K562 (cell line): ENCODE data around the gene ERCC2. TPM values are rescaled to one million over a fixed set of nuclear protein-coding genes. Genes with fewer than 3 reads are reported as not detected.

ENCODE experiments used
- BRCA1 ChIP-seq, 2 experiments: fragments of 450-650 bp in 1 of 2; sonication (generic) in 1 of 2; formaldehyde crosslinking in 1 of 2; IDR thresholded peaks; 2 replicates each; pipeline versions ENCODE4 v1.5.0 to v1.6.1; 2017 to 2020; ENCODE audit warnings: mild to moderate bottlenecking in 1 of 2, missing genetic modification reagents in 1 of 2
- CHD1 ChIP-seq: fragments of 200-600 bp; sonication (generic); IDR thresholded peaks from one replicate; pipeline ENCODE4 v1.6.1; 2012; ENCODE audit warnings: mild to moderate bottlenecking, moderate library complexity, low read length, inconsistent platforms
- EHMT2 ChIP-seq: fragments of 450-650 bp; IDR thresholded peaks from 2 replicates; pipeline ENCODE4 v1.6.1; 2018; ENCODE audit warnings: antibody characterized with exemption
- GTF2E2 ChIP-seq: fragments of 200-800 bp; sonication (Bioruptor generic); IDR thresholded peaks from 2 replicates; pipeline ENCODE4 v1.6.1; 2016; ENCODE audit warnings: missing genetic modification characterization, missing compliant biosample characterization
- IFI16 ChIP-seq: fragments of 250-450 bp; sonication (Bioruptor Pico); IDR thresholded peaks from 2 replicates; pipeline ENCODE4 v2.1.2; 2022; ENCODE audit warnings: mild to moderate bottlenecking, inconsistent platforms
- NR1H2 ChIP-seq: sonication (generic); formaldehyde crosslinking; IDR thresholded peaks from 2 replicates; pipeline ENCODE4 v1.4.0; 2020; ENCODE audit warnings: mild to moderate bottlenecking, missing genetic modification reagents
- PHB2 ChIP-seq: fragments of 450-650 bp; IDR thresholded peaks from 2 replicates; pipeline ENCODE4 v1.6.1; 2017; ENCODE audit warnings: low read depth
- PHF8 ChIP-seq: fragments of 200-600 bp; sonication (generic); IDR thresholded peaks from 2 replicates; pipeline ENCODE4 v1.6.1; 2012; ENCODE audit warnings: mixed run types, mild to moderate bottlenecking, inconsistent platforms, low read length, moderate library complexity, borderline replicate concordance
- PURB ChIP-seq: sonication (generic); formaldehyde crosslinking; IDR thresholded peaks from 2 replicates; pipeline ENCODE4 v1.9.0; 2021; ENCODE audit warnings: low read depth, mild to moderate bottlenecking, missing genetic modification reagents
- RNF2 ChIP-seq: sonication (generic); IDR thresholded peaks from 2 replicates; pipeline ENCODE4 v1.6.1; 2016
- SMC3 ChIP-seq: conservative IDR thresholded peaks from 2 replicates; pipeline ENCODE4 v1.6.1; 2011; ENCODE audit warnings: low read depth, low read length, improper control_type of control experiment; ENCODE audit not compliant: insufficient read depth
- ZC3H4 ChIP-seq: sonication (generic); formaldehyde crosslinking; IDR thresholded peaks from 2 replicates; pipeline ENCODE4 v1.9.0; 2021; ENCODE audit warnings: missing genetic modification reagents, borderline replicate concordance
- ZNF57 ChIP-seq: fragments of 450-650 bp; formaldehyde crosslinking; IDR thresholded peaks from 2 replicates; pipeline ENCODE4 v1.4.0; 2020; ENCODE audit warnings: mild to moderate bottlenecking, moderate library complexity
- ZNF766 ChIP-seq: fragments of 200-800 bp; sonication (Bioruptor generic); conservative IDR thresholded peaks from 2 replicates; pipeline ENCODE4 v1.6.1; 2016; ENCODE audit warnings: missing genetic modification characterization, missing compliant biosample characterization
- polyA plus RNA-seq, 8 experiments: library from polyadenylated mRNA; depleted of rRNA in 4 of 8; stranded (reverse) in 5 of 8; unstranded in 3 of 8; fragments of >200 nt; fragmentation: Nextera tagmentation in 2 of 8; fragmentation: Illumina TruSeq in 1 of 8; extraction: Ambion mirVana in 2 of 8; extraction: Trizol in 1 of 8; gene quantifications; 2 replicates each; pipeline versions ENCODE4 v1.2.1 to v1.2.3, GENCODE V29; 2011 to 2014; ENCODE audit warnings: inconsistent platforms in 1 of 8, missing spikeins in 1 of 8
- total RNA-seq, 7 experiments: library from RNA; depleted of rRNA in 6 of 7; stranded (reverse); fragments of >200 nt in 6 of 7; fragmentation: Illumina TruSeq in 2 of 7; extraction: Trizol in 2 of 7; gene quantifications; 2 replicates each; pipeline versions ENCODE4 v1.2.1 to v1.2.3, GENCODE V29; 2011 to 2021; ENCODE audit warnings: low replicate concordance in 1 of 7
- TF ChIP-seq, protein P1 (sequence below): sonication (generic); formaldehyde crosslinking; IDR thresholded peaks from 2 replicates; pipeline ENCODE4 v1.8.0; 2023; ENCODE audit warnings: missing genetic modification reagents, mild to moderate bottlenecking, borderline replicate concordance
- TF ChIP-seq, protein P2 (sequence below): fragments of 450-650 bp; formaldehyde crosslinking; IDR thresholded peaks from 2 replicates; pipeline ENCODE4 v1.4.0; 2020; ENCODE audit warnings: mild to moderate bottlenecking, mixed read lengths
- TF ChIP-seq, protein P3 (sequence below), 2 experiments: IDR thresholded peaks; 2 replicates each; pipeline ENCODE4 v1.6.1; 2012; ENCODE audit warnings: improper control_type of control experiment in 2 of 2, low read depth in 2 of 2, low read length in 2 of 2, borderline replicate concordance in 1 of 2
- TF ChIP-seq, protein P4 (sequence below): fragments of 250-450 bp; sonication (Bioruptor Pico); IDR thresholded peaks from 2 replicates; pipeline ENCODE4 v1.6.1; 2021; ENCODE audit warnings: mild to moderate bottlenecking

The ERCC2 gene
- total and polyA plus RNA-seq, 9 of the 15 experiments (the other 6 are each of a cell fraction or from before 2014, with no cell fraction given) = 2.2 to 55.9 (median 23.4) TPM

DNA sequence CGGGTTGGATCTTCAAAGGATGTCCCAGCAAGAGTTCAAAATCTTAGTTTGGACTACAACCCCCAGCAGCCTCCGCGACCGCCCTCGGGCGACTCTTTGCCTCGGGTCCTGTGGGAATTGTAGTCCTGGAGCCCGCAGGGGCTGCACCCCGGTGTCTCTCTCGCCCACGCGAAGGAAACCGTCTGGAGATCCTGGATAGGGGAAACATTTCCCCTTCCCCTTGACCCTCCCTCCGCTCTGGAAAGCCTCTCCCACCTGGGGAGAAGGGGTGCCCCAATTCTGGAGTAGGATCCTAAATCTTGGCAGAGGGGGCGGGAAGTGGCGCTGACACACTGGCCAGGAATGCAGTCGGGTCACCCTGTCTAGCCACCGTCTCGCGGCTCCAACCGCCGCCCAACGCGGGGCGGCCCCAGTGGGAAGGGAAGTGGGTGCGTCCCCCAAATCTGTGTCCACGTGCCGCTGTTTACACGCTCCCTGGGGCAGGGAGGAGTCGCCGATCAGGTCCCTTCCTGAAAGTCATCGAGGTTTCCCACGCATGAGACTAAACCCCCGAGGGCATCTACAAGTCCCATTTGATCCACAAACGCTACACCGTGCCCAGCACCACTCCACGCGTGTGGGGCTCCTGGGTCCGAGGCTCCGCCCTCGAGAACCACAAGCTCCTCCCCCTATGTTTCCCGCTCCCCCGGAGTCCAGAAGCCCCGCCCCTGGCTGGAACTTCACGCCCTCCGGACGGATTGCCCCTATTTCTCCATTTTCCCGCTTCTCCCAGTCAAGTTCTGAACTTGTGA, 35.3 kb upstream of the ERCC2 start (continued):
- TF ChIP-seq, protein P1, sequence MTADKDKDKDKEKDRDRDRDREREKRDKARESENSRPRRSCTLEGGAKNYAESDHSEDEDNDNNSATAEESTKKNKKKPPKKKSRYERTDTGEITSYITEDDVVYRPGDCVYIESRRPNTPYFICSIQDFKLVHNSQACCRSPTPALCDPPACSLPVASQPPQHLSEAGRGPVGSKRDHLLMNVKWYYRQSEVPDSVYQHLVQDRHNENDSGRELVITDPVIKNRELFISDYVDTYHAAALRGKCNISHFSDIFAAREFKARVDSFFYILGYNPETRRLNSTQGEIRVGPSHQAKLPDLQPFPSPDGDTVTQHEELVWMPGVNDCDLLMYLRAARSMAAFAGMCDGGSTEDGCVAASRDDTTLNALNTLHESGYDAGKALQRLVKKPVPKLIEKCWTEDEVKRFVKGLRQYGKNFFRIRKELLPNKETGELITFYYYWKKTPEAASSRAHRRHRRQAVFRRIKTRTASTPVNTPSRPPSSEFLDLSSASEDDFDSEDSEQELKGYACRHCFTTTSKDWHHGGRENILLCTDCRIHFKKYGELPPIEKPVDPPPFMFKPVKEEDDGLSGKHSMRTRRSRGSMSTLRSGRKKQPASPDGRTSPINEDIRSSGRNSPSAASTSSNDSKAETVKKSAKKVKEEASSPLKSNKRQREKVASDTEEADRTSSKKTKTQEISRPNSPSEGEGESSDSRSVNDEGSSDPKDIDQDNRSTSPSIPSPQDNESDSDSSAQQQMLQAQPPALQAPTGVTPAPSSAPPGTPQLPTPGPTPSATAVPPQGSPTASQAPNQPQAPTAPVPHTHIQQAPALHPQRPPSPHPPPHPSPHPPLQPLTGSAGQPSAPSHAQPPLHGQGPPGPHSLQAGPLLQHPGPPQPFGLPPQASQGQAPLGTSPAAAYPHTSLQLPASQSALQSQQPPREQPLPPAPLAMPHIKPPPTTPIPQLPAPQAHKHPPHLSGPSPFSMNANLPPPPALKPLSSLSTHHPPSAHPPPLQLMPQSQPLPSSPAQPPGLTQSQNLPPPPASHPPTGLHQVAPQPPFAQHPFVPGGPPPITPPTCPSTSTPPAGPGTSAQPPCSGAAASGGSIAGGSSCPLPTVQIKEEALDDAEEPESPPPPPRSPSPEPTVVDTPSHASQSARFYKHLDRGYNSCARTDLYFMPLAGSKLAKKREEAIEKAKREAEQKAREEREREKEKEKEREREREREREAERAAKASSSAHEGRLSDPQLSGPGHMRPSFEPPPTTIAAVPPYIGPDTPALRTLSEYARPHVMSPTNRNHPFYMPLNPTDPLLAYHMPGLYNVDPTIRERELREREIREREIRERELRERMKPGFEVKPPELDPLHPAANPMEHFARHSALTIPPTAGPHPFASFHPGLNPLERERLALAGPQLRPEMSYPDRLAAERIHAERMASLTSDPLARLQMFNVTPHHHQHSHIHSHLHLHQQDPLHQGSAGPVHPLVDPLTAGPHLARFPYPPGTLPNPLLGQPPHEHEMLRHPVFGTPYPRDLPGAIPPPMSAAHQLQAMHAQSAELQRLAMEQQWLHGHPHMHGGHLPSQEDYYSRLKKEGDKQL (CRISPR knock-in tag) = no peak
- no peak for TF ChIP-seq PURB (CRISPR knock-in tag)
- TF ChIP-seq PHB2 = no peak
- TF ChIP-seq PHF8 = peak; percentile 55; the same call in 1 of the 2 replicates
- no peak for TF ChIP-seq IFI16 (CRISPR knock-in tag)
- no peak for TF ChIP-seq ZC3H4 (CRISPR knock-in tag)
- TF ChIP-seq GTF2E2 (tag) = no peak
- no peak for TF ChIP-seq BRCA1 (IDR thresholded peaks at IDR 0.05)
- no peak for TF ChIP-seq BRCA1 (CRISPR knock-in tag; IDR thresholded peaks at IDR 0.05)
- TF ChIP-seq NR1H2 (CRISPR knock-in tag) = 0 out of 2 replicates have a peak, but pooled peaks have one; percentile 22
- no peak for TF ChIP-seq SMC3
- TF ChIP-seq, protein P2, sequence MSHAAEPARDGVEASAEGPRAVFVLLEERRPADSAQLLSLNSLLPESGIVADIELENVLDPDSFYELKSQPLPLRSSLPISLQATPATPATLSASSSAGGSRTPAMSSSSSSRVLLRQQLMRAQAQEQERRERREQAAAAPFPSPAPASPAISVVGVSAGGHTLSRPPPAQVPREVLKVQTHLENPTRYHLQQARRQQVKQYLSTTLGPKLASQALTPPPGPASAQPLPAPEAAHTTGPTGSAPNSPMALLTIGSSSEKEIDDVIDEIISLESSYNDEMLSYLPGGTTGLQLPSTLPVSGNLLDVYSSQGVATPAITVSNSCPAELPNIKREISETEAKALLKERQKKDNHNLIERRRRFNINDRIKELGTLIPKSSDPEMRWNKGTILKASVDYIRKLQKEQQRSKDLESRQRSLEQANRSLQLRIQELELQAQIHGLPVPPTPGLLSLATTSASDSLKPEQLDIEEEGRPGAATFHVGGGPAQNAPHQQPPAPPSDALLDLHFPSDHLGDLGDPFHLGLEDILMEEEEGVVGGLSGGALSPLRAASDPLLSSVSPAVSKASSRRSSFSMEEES (CRISPR knock-in tag) = no peak
- TF ChIP-seq, protein P3, sequence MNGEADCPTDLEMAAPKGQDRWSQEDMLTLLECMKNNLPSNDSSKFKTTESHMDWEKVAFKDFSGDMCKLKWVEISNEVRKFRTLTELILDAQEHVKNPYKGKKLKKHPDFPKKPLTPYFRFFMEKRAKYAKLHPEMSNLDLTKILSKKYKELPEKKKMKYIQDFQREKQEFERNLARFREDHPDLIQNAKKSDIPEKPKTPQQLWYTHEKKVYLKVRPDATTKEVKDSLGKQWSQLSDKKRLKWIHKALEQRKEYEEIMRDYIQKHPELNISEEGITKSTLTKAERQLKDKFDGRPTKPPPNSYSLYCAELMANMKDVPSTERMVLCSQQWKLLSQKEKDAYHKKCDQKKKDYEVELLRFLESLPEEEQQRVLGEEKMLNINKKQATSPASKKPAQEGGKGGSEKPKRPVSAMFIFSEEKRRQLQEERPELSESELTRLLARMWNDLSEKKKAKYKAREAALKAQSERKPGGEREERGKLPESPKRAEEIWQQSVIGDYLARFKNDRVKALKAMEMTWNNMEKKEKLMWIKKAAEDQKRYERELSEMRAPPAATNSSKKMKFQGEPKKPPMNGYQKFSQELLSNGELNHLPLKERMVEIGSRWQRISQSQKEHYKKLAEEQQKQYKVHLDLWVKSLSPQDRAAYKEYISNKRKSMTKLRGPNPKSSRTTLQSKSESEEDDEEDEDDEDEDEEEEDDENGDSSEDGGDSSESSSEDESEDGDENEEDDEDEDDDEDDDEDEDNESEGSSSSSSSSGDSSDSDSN (IDR thresholded peaks at IDR 0.05; ENCODE audit: borderline replicate concordance in 1 of 2, low read depth in 2 of 2, low read length in 2 of 2) = no peak
- no peak for TF ChIP-seq CHD1
- no peak for TF ChIP-seq ZNF57 (CRISPR knock-in tag)
- TF ChIP-seq, protein P4, sequence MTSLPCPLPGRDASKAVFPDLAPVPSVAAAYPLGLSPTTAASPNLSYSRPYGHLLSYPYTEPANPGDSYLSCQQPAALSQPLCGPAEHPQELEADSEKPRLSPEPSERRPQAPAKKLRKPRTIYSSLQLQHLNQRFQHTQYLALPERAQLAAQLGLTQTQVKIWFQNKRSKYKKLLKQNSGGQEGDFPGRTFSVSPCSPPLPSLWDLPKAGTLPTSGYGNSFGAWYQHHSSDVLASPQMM = no peak
- TF ChIP-seq RNF2 = no peak
- TF ChIP-seq EHMT2 = no peak
- TF ChIP-seq ZNF766 = peak; percentile 96
